Lower leg skin (tissue), 4 donors: Measurements from ENCODE around the gene GAN. TPM values are rescaled to one million over a fixed set of nuclear protein-coding genes. Genes with fewer than 3 reads are reported as not detected.
"Not testable (repeated sequence)": the region's sequence is repeated elsewhere in the genome, so short reads cannot be mapped to it uniquely, and the experiment has no call there.

Experiments
- DNase-seq, 2 donors: peaks; one replicate each; pipeline ENCODE4 v3.0.0-alpha.2; 2019; ENCODE audit warnings: low spot score in 2 of 2
- H3K4me3 ChIP-seq: fragments of 200-600 bp; sonication (generic); 2 replicates; pipeline ENCODE4 v1.5.1; 2017; ENCODE audit warnings: mild to moderate bottlenecking, low read depth; ENCODE audit not compliant: poor library complexity, severe bottlenecking
- POLR2A ChIP-seq, 2 donors: fragments of 450-650 bp; IDR thresholded peaks; one replicate each; pipeline ENCODE4 v1.6.1; 2016 to 2017; ENCODE audit warnings: antibody characterized with exemption in 2 of 2, mild to moderate bottlenecking in 1 of 2, moderate library complexity in 1 of 2
- WGBS, 2 donors: methylation state at CpG; one replicate each; pipeline ENCODE4 v1.1.5; 2018; 5-methylcytosine and 5-hydroxymethylcytosine counted together
- intact Hi-C: fragments of 100-400 bp; cut with DNase I; formaldehyde crosslinking; loops from one replicate; pipeline ENCODE4 v1.15.0; 2023; ENCODE audit warnings: low total_unique reads
- total RNA-seq, 4 donors: library from RNA; depleted of rRNA; stranded (reverse); fragments of >200 nt; gene quantifications; one replicate each; pipeline ENCODE4 v1.1.0, GENCODE V29; 2016
- TF ChIP-seq, protein P1 (sequence below), 3 donors: fragments of 450-650 bp; IDR thresholded peaks; one replicate each; pipeline ENCODE4 v1.5.1; 2016; ENCODE audit warnings: antibody characterized with exemption in 3 of 3, mild to moderate bottlenecking in 3 of 3, moderate library complexity in 2 of 3

Gene GAN
- total RNA-seq, 4 donors from 2014 or later, result 130 to 214 (median 157) TPM

DNA sequence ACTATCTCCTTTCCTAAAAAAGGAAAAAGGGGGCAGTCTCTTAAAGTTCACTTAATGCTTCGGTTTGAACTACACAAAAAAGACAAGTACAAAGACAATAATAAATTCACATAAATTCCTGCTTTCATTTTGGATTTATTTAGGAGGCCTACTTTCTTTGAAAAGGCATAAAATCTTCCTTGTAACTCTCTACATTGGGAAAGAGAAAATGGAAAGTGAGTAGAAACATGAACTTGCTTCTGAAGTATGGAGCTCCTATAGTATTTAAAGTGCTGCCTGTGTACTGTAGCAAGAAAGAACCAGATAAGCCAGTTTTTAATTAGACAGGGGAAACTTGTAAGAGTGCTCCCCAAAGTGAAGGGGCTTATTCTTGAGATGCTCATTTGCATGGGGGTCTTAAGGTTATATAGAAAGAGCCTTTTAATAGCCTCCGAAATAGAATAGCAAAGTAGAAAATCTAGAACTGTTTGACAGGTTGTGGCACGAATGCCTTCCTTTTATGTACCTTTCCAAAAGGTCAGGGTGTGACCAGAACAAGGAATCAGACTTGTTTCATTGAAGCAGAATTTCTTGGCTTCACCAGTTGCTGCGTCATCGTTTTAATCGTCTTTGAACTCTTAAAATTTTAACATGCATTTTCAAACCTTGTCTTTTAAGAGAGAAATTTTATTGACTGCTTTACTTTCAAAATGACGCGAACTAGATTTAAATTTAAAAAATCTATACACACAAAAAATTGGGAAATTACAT lies 12.9 kb downstream of the GAN start:
- intact Hi-C loops, result no loop called here
- no peak for DNase-seq
- WGBS, 2 donors, result 45 to 47% methylated on average over 8 of the region's 8 CpGs

DNA sequence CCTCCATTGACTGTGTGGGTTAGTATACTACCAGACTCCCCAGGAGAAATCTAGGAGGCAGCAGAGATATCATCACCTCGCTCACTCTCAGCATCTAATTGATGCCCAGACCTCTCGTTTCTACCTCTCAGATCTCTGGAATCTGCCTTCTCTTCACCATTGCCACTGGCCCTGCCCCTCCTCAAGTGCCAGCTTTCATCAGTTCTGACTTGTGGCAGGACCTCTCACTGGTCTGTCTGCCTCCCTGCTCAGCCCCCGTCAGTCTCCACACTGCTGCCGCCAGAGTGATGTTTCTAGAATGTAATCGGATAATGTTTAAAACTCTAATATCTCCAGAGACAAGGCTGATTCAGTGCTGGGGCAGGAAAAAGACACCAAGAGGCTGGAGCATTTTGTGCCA lies 15.2 kb downstream of the GAN start:
- intact Hi-C loops, result no loop called here
- WGBS, 2 donors, result 62 to 83% methylated on average over 5 of the region's 5 CpGs
- no peak for TF ChIP-seq POLR2A (IDR thresholded peaks at IDR 0.05)
- TF ChIP-seq, protein P1, sequence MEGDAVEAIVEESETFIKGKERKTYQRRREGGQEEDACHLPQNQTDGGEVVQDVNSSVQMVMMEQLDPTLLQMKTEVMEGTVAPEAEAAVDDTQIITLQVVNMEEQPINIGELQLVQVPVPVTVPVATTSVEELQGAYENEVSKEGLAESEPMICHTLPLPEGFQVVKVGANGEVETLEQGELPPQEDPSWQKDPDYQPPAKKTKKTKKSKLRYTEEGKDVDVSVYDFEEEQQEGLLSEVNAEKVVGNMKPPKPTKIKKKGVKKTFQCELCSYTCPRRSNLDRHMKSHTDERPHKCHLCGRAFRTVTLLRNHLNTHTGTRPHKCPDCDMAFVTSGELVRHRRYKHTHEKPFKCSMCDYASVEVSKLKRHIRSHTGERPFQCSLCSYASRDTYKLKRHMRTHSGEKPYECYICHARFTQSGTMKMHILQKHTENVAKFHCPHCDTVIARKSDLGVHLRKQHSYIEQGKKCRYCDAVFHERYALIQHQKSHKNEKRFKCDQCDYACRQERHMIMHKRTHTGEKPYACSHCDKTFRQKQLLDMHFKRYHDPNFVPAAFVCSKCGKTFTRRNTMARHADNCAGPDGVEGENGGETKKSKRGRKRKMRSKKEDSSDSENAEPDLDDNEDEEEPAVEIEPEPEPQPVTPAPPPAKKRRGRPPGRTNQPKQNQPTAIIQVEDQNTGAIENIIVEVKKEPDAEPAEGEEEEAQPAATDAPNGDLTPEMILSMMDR (IDR thresholded peaks at IDR 0.05), result no peak
- no peak for DNase-seq
- no peak overlapping the region for H3K4me3 ChIP-seq

More for the DNA sequence above, 12.9 kb downstream of the GAN start:
- no peak overlapping the region for H3K4me3 ChIP-seq
- TF ChIP-seq, protein P1 (IDR thresholded peaks at IDR 0.05), result no peak
- no peak for TF ChIP-seq POLR2A (IDR thresholded peaks at IDR 0.05)

DNA sequence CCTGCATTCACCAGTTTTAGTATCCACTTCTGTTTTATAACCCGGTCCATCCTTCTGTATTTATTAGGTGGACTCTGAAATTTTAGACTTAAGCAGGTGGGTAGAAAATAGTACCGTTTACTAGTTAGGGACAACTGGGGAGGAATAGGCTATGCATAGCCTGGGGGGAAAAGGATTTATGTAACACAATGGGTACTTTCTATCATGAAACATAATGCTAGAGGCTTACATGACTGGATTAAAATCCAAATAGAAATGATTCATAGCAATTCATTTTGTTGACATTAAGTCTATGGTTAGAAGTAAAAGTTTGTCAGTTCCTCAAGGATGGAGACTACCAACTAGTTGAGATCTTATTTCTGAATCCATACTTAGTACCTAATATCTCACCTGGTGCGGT lies 18.6 kb downstream of the GAN start:
- H3K4me3 ChIP-seq, result no peak overlapping the region
- intact Hi-C loops, result no loop called here
- TF ChIP-seq, protein P1 (IDR thresholded peaks at IDR 0.05), result no peak
- TF ChIP-seq POLR2A (IDR thresholded peaks at IDR 0.05), result no peak
- 89 to 92% methylated on average over 3 of the region's 3 CpGs for WGBS, 2 donors
- no peak for DNase-seq

DNA sequence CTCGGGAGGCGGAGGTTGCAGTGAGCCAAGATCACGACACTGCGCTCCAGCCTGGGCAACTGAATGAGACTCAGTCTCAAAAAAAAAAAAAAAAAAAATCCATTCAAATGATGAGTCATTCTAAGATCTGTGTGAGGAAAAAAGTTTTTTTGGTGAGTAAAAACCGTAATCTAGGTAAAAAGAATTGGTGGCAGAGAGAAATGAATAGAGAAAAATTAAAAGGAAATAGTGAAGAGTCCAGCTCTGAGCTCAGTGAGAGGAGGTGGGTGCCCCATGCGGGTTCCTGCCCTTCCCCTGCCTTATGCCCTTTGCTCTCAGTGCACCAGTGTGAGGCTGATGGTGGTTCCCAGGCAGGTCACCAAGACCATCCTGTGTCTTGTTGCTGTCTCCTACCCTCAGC lies 20.9 kb downstream of the GAN start:
- 76 to 91% methylated on average over 6 of the region's 6 CpGs for WGBS, 2 donors
- H3K4me3 ChIP-seq, result no peak overlapping the region
- no peak for DNase-seq
- intact Hi-C loops, result no loop called here
- TF ChIP-seq, protein P1 (IDR thresholded peaks at IDR 0.05), result no peak

DNA sequence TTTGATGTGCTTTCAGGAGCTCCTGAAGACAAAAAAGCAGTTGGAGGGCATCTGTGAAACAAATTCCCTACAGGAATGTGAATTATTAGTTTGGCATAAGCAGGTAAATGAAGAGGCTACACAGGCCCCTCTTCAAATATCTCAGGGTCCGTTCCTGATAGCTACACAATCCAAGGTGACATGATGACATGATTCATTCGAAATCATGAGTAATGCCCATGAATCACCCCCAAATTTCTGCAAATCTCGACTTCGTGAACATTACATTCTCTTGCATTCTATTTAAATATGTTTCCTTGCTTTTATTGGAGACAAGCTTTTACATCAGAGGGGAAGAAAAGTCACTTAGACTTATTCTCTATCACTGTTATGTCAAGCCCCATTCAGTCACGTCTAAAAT lies 22.3 kb downstream of the GAN start:
- DNase-seq, result no peak
- no peak overlapping the region for H3K4me3 ChIP-seq
- TF ChIP-seq, protein P1 (IDR thresholded peaks at IDR 0.05), result no peak
- no peak for TF ChIP-seq POLR2A (IDR thresholded peaks at IDR 0.05)
- intact Hi-C loops, result no loop called here
- 84 to 91% methylated on average over 5 of the region's 5 CpGs for WGBS, 2 donors

DNA sequence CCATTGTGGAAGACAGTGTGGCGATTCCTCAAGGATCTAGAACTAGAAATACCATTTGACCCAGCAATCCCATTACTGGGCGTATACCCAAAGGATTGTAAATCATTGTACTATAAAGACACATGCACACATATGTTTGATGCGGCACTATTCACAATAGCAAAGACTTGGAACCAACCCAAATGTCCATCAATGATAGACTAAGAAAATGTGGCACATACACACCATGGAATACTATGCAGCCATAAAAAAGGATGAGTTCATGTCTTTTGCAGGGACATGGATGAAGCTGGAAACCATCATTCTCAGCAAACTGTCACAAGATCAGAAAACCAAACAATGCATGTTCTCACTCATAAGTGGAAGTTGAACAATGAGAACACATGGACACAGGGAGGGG lies 30.4 kb downstream of the GAN start:
- DNase-seq, intact Hi-C loops, H3K4me3 ChIP-seq: not testable (repeated sequence)
- 89 to 94% methylated on average over 3 of the region's 3 CpGs for WGBS, 2 donors
